ENCODE measurements around the gene CENPB. TPM values are rescaled to one million over a fixed set of nuclear protein-coding genes. Genes with fewer than 3 reads are reported as not detected.

The CENPB gene
- total and polyA plus RNA-seq, 11 donors: 56.2 to 122 (median 75.3) TPM

DNA sequence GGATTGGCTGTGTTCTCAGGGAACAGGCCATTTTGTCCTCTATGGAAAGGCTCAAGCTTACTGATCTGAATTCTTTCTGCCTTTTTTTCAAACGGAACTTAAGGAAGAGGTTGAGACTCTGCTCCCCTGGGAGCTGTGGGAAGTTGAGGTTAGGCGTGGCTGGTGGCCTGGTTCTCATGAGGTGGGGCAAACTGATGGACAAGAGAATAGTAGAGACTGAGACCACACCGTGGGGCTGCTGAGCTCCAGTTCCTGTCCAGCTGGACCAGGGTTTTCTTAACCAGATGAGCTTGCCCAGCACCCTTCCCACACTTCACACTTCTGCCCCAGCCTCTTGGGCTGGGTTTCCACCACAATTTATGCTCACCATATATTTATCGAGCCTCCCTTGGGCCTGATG, 39.9 kb upstream of the CENPB start:
- Histone ChIP-seq H3K4me1 (peaks cover 0 to 15% (median 5%) of the 10 kb centered on the region in 12 donors), H3K27me3 (no peaks in the 10 kb centered on the region), H3K9me3 (no peaks in the 10 kb centered on the region), H3K36me3 (peaks cover 3 to 60% (median 42%) of the 10 kb centered on the region in 9 donors), H3K27ac (no peak overlapping the region), H3K4me3 (no peak overlapping the region)
- no peak for ATAC-seq
- no peak for DNase-seq
- WGBS, 4 donors: 44 to 69% (median 61%) methylated on average over 4 of the region's 4 CpGs
- TF ChIP-seq, protein P1, sequence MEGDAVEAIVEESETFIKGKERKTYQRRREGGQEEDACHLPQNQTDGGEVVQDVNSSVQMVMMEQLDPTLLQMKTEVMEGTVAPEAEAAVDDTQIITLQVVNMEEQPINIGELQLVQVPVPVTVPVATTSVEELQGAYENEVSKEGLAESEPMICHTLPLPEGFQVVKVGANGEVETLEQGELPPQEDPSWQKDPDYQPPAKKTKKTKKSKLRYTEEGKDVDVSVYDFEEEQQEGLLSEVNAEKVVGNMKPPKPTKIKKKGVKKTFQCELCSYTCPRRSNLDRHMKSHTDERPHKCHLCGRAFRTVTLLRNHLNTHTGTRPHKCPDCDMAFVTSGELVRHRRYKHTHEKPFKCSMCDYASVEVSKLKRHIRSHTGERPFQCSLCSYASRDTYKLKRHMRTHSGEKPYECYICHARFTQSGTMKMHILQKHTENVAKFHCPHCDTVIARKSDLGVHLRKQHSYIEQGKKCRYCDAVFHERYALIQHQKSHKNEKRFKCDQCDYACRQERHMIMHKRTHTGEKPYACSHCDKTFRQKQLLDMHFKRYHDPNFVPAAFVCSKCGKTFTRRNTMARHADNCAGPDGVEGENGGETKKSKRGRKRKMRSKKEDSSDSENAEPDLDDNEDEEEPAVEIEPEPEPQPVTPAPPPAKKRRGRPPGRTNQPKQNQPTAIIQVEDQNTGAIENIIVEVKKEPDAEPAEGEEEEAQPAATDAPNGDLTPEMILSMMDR (IDR thresholded peaks at IDR 0.05): no peak
- intact Hi-C loops (cut with DNase I): loop anchor here in 1 of 10 donors (2.0 kb wide), 1 partner anchor 16 kb away; no protein-coding TSS in a partner anchor

DNA sequence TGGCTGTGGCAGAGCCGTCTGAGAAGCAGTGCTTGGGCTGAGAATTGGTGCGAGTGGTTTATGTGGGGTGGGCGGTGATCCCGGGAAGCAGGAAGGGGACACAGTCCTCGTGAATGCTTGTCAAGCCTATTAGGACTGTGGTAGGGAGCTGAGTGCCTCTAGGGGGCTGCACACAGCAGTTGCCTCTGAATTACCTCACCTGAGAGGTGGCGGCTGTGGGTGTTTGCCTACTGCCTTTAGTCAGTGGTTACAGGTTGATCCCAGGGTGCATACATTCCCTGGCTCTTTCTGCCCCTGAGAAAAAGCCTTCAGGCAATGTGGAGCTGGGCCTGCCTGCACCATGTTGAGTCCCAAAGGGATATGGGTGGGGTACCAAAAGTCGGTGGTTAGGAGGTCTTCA, 39.0 kb upstream of the CENPB start:
- DNase-seq (peak in 1 of 5 donors; percentile 7), ATAC-seq (no peak)
- WGBS, 4 donors: 74 to 81% (median 80%) methylated on average over 7 of the region's 7 CpGs
- Histone ChIP-seq H3K27me3 (no peaks in the 10 kb centered on the region), H3K9me3 (no peaks in the 10 kb centered on the region), H3K36me3 (peaks cover 3 to 60% (median 42%) of the 10 kb centered on the region in 9 donors), H3K27ac (no peak overlapping the region), H3K4me1 (peaks cover 0 to 21% (median 9%) of the 10 kb centered on the region in 12 donors), H3K4me3 (no peak overlapping the region)
- TF ChIP-seq, protein P1 (IDR thresholded peaks at IDR 0.05): no peak
- no peak for TF ChIP-seq POLR2A (IDR thresholded peaks at IDR 0.05)
- intact Hi-C loops (cut with DNase I): no loop called here

DNA sequence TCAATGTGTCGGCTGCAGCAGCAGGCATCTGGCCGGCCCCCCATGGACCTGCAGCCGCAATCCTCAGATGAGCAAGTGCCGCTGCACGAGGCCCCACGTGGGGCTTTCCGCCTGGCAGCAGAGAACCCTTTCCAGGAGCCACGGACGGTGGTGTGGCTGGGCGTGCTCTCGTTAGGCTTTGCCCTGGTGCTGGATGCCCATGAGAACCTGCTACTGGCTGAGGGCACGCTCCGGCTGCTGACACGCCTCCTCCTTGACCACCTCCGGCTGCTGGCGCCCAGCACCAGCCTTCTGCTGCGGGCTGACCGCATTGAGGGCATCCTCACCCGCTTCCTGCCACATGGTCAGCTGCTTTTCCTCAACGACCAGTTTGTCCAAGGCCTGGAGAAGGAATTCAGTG, 37.3 kb upstream of the CENPB start:
- peaks cover 3 to 29% (median 18%) of the 10 kb centered on the region in 12 donors for H3K4me1 ChIP-seq
- ATAC-seq: no peak
- H3K27ac ChIP-seq: no peak overlapping the region
- H3K36me3 ChIP-seq: peaks cover 3 to 60% (median 42%) of the 10 kb centered on the region in 9 donors
- no peaks in the 10 kb centered on the region for H3K9me3 ChIP-seq
- 90 to 97% (median 94%) methylated on average over 10 to 20 of the region's 20 CpGs for WGBS, 4 donors
- H3K27me3 ChIP-seq: no peaks in the 10 kb centered on the region
- DNase-seq: peak in 1 of 5 donors; percentile 58
- intact Hi-C loops (cut with DNase I): no loop called here
- H3K4me3 ChIP-seq: no peak overlapping the region
- TF ChIP-seq POLR2A (IDR thresholded peaks at IDR 0.05): no peak
- TF ChIP-seq, protein P1 (IDR thresholded peaks at IDR 0.05): no peak

DNA sequence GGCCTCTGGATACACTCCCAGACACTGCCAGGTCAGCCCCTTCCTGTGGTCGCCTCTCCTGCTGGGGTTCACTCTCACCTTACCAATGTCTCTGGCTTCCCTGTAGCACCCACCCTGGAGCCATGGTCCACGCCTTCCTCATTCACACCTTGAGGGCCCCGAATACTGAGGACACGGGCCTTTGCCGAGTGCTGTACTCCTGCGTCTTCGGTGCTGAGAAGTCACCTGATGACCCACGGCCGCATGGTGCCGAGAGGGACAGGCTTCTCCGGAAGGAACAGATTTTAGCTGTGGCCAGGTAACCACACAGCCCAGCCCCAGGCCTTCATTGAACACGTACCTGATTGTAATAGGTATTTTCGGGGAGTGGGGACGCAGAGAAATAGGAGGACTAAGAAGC, 35.5 kb upstream of the CENPB start:
- peak in 1 of 5 donors; percentile 55 for DNase-seq
- ATAC-seq: no peak
- TF ChIP-seq, protein P1 (IDR thresholded peaks at IDR 0.05): no peak
- no peak for TF ChIP-seq POLR2A (IDR thresholded peaks at IDR 0.05)
- H3K4me1 ChIP-seq: peaks cover 3 to 39% (median 27%) of the 10 kb centered on the region in 12 donors
- 95% methylated on average over 14 of the region's 14 CpGs for WGBS, 4 donors
- peaks cover 3 to 45% (median 32%) of the 10 kb centered on the region in 9 donors for H3K36me3 ChIP-seq
- H3K4me3 ChIP-seq: no peak overlapping the region
- no peaks in the 10 kb centered on the region for H3K9me3 ChIP-seq
- H3K27ac ChIP-seq: peak overlapping the region in 3 of 12 donors; percentile 93 to 99 (median 95)
- intact Hi-C loops (cut with DNase I): loop anchor here in 4 of 10 donors (2.0 kb wide), 3 partner anchors 25 to 35 kb away; partner anchors contain the start of genes MAVS (in 2 of the 4) and CENPB (in 1 of the 4)
- H3K27me3 ChIP-seq: no peaks in the 10 kb centered on the region
